B cell (primary cell): ENCODE measurements around the gene ABHD10. TPM values are rescaled to one million over a fixed set of nuclear protein-coding genes. Genes with fewer than 3 reads are reported as not detected.

Experiments used
- ATAC-seq: fragments of 200-7000 bp; cut with Tn5 transposase; one replicate; pipeline ENCODE4 v1.10.0; 2021; ENCODE audit warnings: low read depth, mild to moderate bottlenecking, moderate number of reproducible peaks, moderate library complexity
- CTCF ChIA-PET: fragments of 350-600 bp; sonication (Branson Sonifier 250); formaldehyde crosslinking; loops from one replicate; lab custom pipeline; 2021; ENCODE audit warnings: antibody characterized with exemption, inconsistent platforms; lab: Charles Lee
- POLR2A ChIA-PET: fragments of 350-600 bp; sonication (Branson Sonifier 250); formaldehyde crosslinking; loops from one replicate; lab custom pipeline; 2021; ENCODE audit warnings: antibody characterized with exemption; lab: Charles Lee
- DNase-seq: peaks from one replicate; pipeline ENCODE4 v3.0.0; 2013
- H2AFZ ChIP-seq: 2 replicates; pipeline ENCODE4 v1.6.1; 2012; ENCODE audit warnings: mild to moderate bottlenecking, low read depth, low read length; ENCODE audit not compliant: insufficient read depth, poor library complexity, severe bottlenecking
- H3K27ac ChIP-seq, 2 donors: 1 replicate in 1 of 2; 2 replicates in 1 of 2; pipeline ENCODE4 v1.5.1; 2012 to 2013; ENCODE audit warnings: low read length in 2 of 2, mild to moderate bottlenecking in 2 of 2, moderate library complexity in 1 of 2
- H3K27me3 ChIP-seq, 4 experiments: fragments of 200-600 bp in 1 of 4; sonication (generic) in 1 of 4; replicated peaks in 1 of 4; 1 replicate in 2 of 4; 2 replicates in 2 of 4; pipeline versions ENCODE4 v1.6.1 to v1.7.0; 2013 to 2016; ENCODE audit warnings: low read length in 3 of 4, mild to moderate bottlenecking in 2 of 4, mixed read lengths in 1 of 4, moderate library complexity in 1 of 4; ENCODE audit not compliant: insufficient read depth in 4 of 4, control insufficient read depth in 3 of 4; ENCODE audit errors: control extremely low read depth in 1 of 4
- H3K36me3 ChIP-seq, 2 experiments: replicated peaks in 1 of 2; 1 replicate in 1 of 2; 2 replicates in 1 of 2; pipeline versions ENCODE4 v1.6.1 to v1.7.1; 2013; ENCODE audit warnings: low read length in 1 of 2; ENCODE audit not compliant: insufficient read depth in 2 of 2, control insufficient read depth in 1 of 2; ENCODE audit errors: control extremely low read depth in 1 of 2, extremely low read depth in 1 of 2
- H3K4me1 ChIP-seq, 2 donors: fragments of 200-600 bp in 1 of 2; sonication (generic) in 1 of 2; 1 replicate in 1 of 2; 2 replicates in 1 of 2; pipeline versions ENCODE4 v1.5.1 to v1.6.1; 2013 to 2017; ENCODE audit warnings: low read length in 2 of 2; ENCODE audit not compliant: control insufficient read depth in 2 of 2, insufficient read depth in 2 of 2
- H3K4me2 ChIP-seq: replicated peaks from 2 replicates; pipeline ENCODE3; 2012; ENCODE audit warnings: mild to moderate bottlenecking, low read depth, low read length; ENCODE audit not compliant: poor library complexity, severe bottlenecking
- H3K4me3 ChIP-seq, 5 experiments: fragments of 200-600 bp in 1 of 5; sonication (generic) in 1 of 5; 1 replicate in 3 of 5; 2 replicates in 2 of 5; pipeline versions ENCODE4 v1.5.1 to v1.7.0; 2011 to 2016; ENCODE audit warnings: low read length in 4 of 5, mild to moderate bottlenecking in 4 of 5, low read depth in 2 of 5, control low read depth in 1 of 5, moderate library complexity in 1 of 5; ENCODE audit not compliant: insufficient read depth in 1 of 5; ENCODE audit errors: control extremely low read depth in 1 of 5, extremely low read depth in 1 of 5
- H3K79me2 ChIP-seq: fragments of 200-600 bp; sonication (generic); one replicate; pipeline ENCODE4 v1.6.0; 2016; ENCODE audit warnings: low read length; ENCODE audit not compliant: control insufficient read depth, insufficient read depth
- H3K9ac ChIP-seq: fragments of 200-600 bp; sonication (generic); 2 replicates; pipeline ENCODE4 v1.6.1; 2017; ENCODE audit warnings: mild to moderate bottlenecking, low read length, moderate library complexity
- H3K9me3 ChIP-seq, 3 donors: one replicate each; pipeline versions ENCODE4 v1.6.1 to v1.7.1; 2013; ENCODE audit warnings: low read length in 2 of 3; ENCODE audit not compliant: control insufficient read depth in 2 of 3, insufficient read depth in 1 of 3; ENCODE audit errors: control extremely low read depth in 1 of 3
- H4K20me1 ChIP-seq: 2 replicates; pipeline ENCODE4 v1.6.0; 2012; ENCODE audit warnings: mild to moderate bottlenecking, low read length; ENCODE audit not compliant: insufficient read depth, control insufficient read depth, poor library complexity, severe bottlenecking
- H3K27ac Mint-ChIP-seq: one replicate; pipeline ENCODE4 v1.8.0; 2021; ENCODE audit warnings: mixed read lengths
- H3K27me3 Mint-ChIP-seq: one replicate; pipeline ENCODE4 v1.8.0; 2021; ENCODE audit warnings: mixed read lengths
- H3K4me1 Mint-ChIP-seq: one replicate; pipeline ENCODE4 v1.8.0; 2021; ENCODE audit warnings: mixed read lengths
- H3K4me3 Mint-ChIP-seq: one replicate; pipeline ENCODE4 v1.8.0; 2021; ENCODE audit warnings: mixed read lengths
- H3K9me3 Mint-ChIP-seq: one replicate; pipeline ENCODE4 v1.8.0; 2022; ENCODE audit warnings: mixed read lengths; ENCODE audit not compliant: insufficient read depth
- EZH2 ChIP-seq: IDR thresholded peaks from 2 replicates; pipeline ENCODE4 v1.6.1; 2012; ENCODE audit warnings: borderline replicate concordance, low read depth, mild to moderate bottlenecking, moderate library complexity, low read length; ENCODE audit not compliant: insufficient read depth, poor library complexity, severe bottlenecking
- WGBS: methylation state at CpG from one replicate; pipeline ENCODE4 v1.1.5; 2013; ENCODE audit warnings: missing lambda C conversion rate; ENCODE audit not compliant: insufficient coverage; 5-methylcytosine and 5-hydroxymethylcytosine counted together
- intact Hi-C: fragments of 100-400 bp; cut with micrococcal nuclease; formaldehyde crosslinking; loops from one replicate; pipeline ENCODE4 v1.10.0; 2022
- polyA plus RNA-seq: library from polyadenylated mRNA; depleted of rRNA; stranded (reverse); fragments of >200 nt; gene quantifications from 2 replicates; pipeline ENCODE4 v1.2.3, GENCODE V29; 2012
- total RNA-seq, 2 donors: library from RNA; stranded (reverse); fragments of 120-200 nt in 1 of 2; gene quantifications; 1 replicate in 1 of 2; 2 replicates in 1 of 2; pipeline versions ENCODE4 v1.2.3 to v1.2.4, GENCODE V29; 2013 to 2022
- TF ChIP-seq, protein P1 (sequence below): fragments of 200-600 bp; IDR thresholded peaks from one replicate; pipeline ENCODE4 v1.8.0; 2022; ENCODE audit warnings: antibody characterized with exemption, mild to moderate bottlenecking

ABHD10 gene
- total and polyA plus RNA-seq, 2 donors (not counting 1 experiment from before 2014, with no cell fraction given), result 22.1 to 40.1 TPM

DNA sequence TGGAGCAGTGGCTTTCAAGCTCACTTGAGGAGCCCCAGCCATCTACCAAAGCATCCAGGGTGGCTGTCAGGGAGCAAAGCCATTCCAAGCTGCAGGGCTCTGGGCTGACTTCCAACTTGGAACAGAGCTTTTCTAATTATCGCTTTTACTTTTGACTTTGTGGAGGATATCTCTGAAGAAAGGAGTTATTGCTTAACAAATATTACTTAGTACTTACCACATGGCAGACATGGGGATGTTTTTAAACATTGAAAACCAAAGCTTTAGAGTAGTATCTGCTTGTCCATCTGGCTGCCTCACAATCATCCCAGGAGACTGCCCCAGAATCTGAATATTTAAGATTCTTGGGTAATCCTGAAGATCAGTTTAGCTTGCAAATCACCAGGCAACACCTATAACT is 28.8 kb downstream of the ABHD10 start:
- intact Hi-C loops, result no loop called here
- WGBS, result no CpG with 5 or more reads among the region's 1 CpG
- CTCF ChIA-PET, result interaction anchor here (1.1 to 2.0 kb wide), 4 partner anchors 8 to 40 kb away, joined by 3 to 9 read pairs (median 4); no protein-coding TSS in a partner anchor

DNA sequence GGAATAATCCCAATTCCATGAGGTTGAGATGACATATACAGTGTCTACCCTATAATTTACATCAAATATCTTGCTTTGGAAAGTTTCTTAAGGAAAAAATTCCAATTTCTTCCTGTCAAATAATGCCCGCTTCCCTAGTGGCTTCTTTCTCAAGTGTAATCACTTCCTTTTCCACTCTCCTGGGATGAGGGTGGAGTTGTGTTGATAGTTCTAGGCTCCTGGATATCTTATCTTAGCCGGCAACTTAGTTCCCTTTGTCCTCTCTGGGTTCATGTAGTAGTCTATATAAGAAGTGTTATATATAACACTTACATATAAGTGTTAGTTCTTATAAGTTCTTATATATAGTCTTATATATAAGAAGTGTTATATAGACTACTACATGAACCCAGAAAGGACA is 30.8 kb downstream of the ABHD10 start:
- Histone ChIP-seq H3K4me3 (no peak overlapping the region), H3K4me2 (no peak overlapping the region), H3K9ac (no peak overlapping the region), H3K36me3 (no peaks in the 10 kb centered on the region), H3K9me3 (no peaks in the 10 kb centered on the region), H3K27ac (no peak overlapping the region), H3K79me2 (no peaks in the 10 kb centered on the region), H3K4me1 (peaks cover 0 to 3% of the 10 kb centered on the region in 2 donors), H2AFZ (no peak overlapping the region), H4K20me1 (no peaks in the 10 kb centered on the region), H3K27me3 (no peaks in the 10 kb centered on the region)
- intact Hi-C loops, result no loop called here
- DNase-seq (no peak), ATAC-seq (no peak)
- no CpG with 5 or more reads among the region's 2 CpGs for WGBS
- Mint-ChIP-seq H3K4me1 (peaks cover 9% of the 10 kb centered on the region), H3K9me3 (no peaks in the 10 kb centered on the region), H3K27me3 (no peaks in the 10 kb centered on the region), H3K4me3 (no peak overlapping the region), H3K27ac (no peak overlapping the region)
- TF ChIP-seq EZH2, result no peak
- TF ChIP-seq, protein P1, sequence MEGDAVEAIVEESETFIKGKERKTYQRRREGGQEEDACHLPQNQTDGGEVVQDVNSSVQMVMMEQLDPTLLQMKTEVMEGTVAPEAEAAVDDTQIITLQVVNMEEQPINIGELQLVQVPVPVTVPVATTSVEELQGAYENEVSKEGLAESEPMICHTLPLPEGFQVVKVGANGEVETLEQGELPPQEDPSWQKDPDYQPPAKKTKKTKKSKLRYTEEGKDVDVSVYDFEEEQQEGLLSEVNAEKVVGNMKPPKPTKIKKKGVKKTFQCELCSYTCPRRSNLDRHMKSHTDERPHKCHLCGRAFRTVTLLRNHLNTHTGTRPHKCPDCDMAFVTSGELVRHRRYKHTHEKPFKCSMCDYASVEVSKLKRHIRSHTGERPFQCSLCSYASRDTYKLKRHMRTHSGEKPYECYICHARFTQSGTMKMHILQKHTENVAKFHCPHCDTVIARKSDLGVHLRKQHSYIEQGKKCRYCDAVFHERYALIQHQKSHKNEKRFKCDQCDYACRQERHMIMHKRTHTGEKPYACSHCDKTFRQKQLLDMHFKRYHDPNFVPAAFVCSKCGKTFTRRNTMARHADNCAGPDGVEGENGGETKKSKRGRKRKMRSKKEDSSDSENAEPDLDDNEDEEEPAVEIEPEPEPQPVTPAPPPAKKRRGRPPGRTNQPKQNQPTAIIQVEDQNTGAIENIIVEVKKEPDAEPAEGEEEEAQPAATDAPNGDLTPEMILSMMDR, result no peak
- CTCF ChIA-PET, result interaction anchor here (1.4 kb wide), 1 partner anchor 27 kb away, joined by 3 read pairs; no protein-coding TSS in a partner anchor
- POLR2A ChIA-PET, result no interaction called here

More for the DNA sequence above, 28.8 kb downstream of the ABHD10 start:
- Histone ChIP-seq H3K27me3 (no peaks in the 10 kb centered on the region), H3K9me3 (no peaks in the 10 kb centered on the region), H3K27ac (no peak overlapping the region), H3K4me1 (no peaks in the 10 kb centered on the region), H3K36me3 (no peaks in the 10 kb centered on the region), H3K9ac (no peak overlapping the region), H2AFZ (no peak overlapping the region), H3K4me3 (no peak overlapping the region), H3K79me2 (no peaks in the 10 kb centered on the region), H3K4me2 (no peak overlapping the region), H4K20me1 (no peaks in the 10 kb centered on the region)
- no peak overlapping the region for H3K27ac Mint-ChIP-seq
- H3K4me3 Mint-ChIP-seq, result no peak overlapping the region
- DNase-seq, result no peak
- no peaks in the 10 kb centered on the region for H3K27me3 Mint-ChIP-seq
- H3K9me3 Mint-ChIP-seq, result no peaks in the 10 kb centered on the region
- ATAC-seq, result no peak
- POLR2A ChIA-PET, result no interaction called here
- TF ChIP-seq EZH2, result no peak
- TF ChIP-seq, protein P1, result no peak
- H3K4me1 Mint-ChIP-seq, result no peaks in the 10 kb centered on the region
